GM19467 (cell line): ENCODE data around the gene SAA2.
A peak's percentile ranks its signal among the peaks of the same experiment; 100 is the strongest.

Source experiments
- ATAC-seq: cut with Tn5 transposase; IDR thresholded peaks from one replicate; pipeline ENCODE4 v1.9.1; 2021; ENCODE audit warnings: mild to moderate bottlenecking, moderate library complexity; ENCODE audit not compliant: unreplicated experiment

SAA2 gene

GRCh38 chr11:18253233-18253632, 4.8 kb upstream of the SAA2 start:
- no peak for ATAC-seq

GRCh38 chr11:18247191-18247581, 1.3 kb downstream of the SAA2 start:
- peak; percentile 2 for ATAC-seq

GRCh38 chr11:18246379-18247190, 1.9 kb downstream of the SAA2 start:
- peak; percentile 65 for ATAC-seq

- no peak for ATAC-seq
These were observed 3.1 kb downstream of the SAA2 start for GRCh38 chr11:18245396-18245795.

GRCh38 chr11:18243783-18244362, 4.6 kb downstream of the SAA2 start:
- no peak for ATAC-seq

- no peak for ATAC-seq
These were observed 8.8 kb downstream of the SAA2 start for GRCh38 chr11:18239655-18240054.

- ATAC-seq, result no peak
These were observed 11.7 kb downstream of the SAA2 start, which contains the start of gene SAA4 for GRCh38 chr11:18236664-18237356. Gene SAA4 (minus strand): TSS chr11:18236802. CDS start chr11:18235926, 876 bp downstream.

GRCh38 chr11:18235394-18236334, 12.8 kb downstream of the SAA2 start:
- ATAC-seq, result no peak

GRCh38 chr11:18233912-18234311, 14.6 kb downstream of the SAA2 start:
- ATAC-seq, result no peak

GRCh38 chr11:18230859-18231258, 17.6 kb downstream of the SAA2 start:
- no peak for ATAC-seq

GRCh38 chr11:18229501-18229900, 19.0 kb downstream of the SAA2 start:
- ATAC-seq, result peak; percentile 92

- no peak for ATAC-seq
These were observed 22.6 kb downstream of the SAA2 start for GRCh38 chr11:18225913-18226312.

- ATAC-seq, result no peak
These were observed 24.7 kb downstream of the SAA2 start for GRCh38 chr11:18223591-18224387.

- no peak for ATAC-seq
These were observed 25.6 kb downstream of the SAA2 start for GRCh38 chr11:18222814-18223421.

- ATAC-seq, result no peak
These were observed 27.1 kb downstream of the SAA2 start for GRCh38 chr11:18221274-18221876.

GRCh38 chr11:18209058-18209457, 39.4 kb downstream of the SAA2 start:
- ATAC-seq, result no peak

- ATAC-seq, result no peak
These were observed 43.7 kb downstream of the SAA2 start for GRCh38 chr11:18204771-18205170.

GRCh38 chr11:18204220-18204619, 44.2 kb downstream of the SAA2 start:
- ATAC-seq, result no peak

- no peak for ATAC-seq
These were observed 44.7 kb downstream of the SAA2 start for GRCh38 chr11:18203723-18204122.
